A673 (cell line): ENCODE data around the gene PADI1. TPM values are rescaled to one million over a fixed set of nuclear protein-coding genes. Genes with fewer than 3 reads are reported as not detected.

Experiments used
- Bru-seq: library from RNA; stranded (reverse); fragments of 400-500 nt; gene quantifications from one replicate; lab custom pipeline; 2021; lab: Mats Ljungman, UMichigan
- BruChase-seq, 2 experiments: library from RNA; stranded (reverse); fragments of 400-500 nt; gene quantifications; one replicate each; lab custom pipeline; 2021; lab: Mats Ljungman, UMichigan
- BruUV-seq: library from RNA; stranded (reverse); fragments of 400-500 nt; replicated peaks from 2 replicates; lab custom pipeline; 2021; lab: Mats Ljungman, UMichigan
- CTCF ChIA-PET: fragments of 300-600 bp; sonication (Branson Sonifier 250); formaldehyde crosslinking; loops from one replicate; lab custom pipeline; 2022; ENCODE audit warnings: antibody characterized with exemption; lab: Charles Lee
- POLR2A ChIA-PET: fragments of 300-600 bp; sonication (Branson Sonifier 250); formaldehyde crosslinking; loops from one replicate; lab custom pipeline; 2022; ENCODE audit warnings: antibody characterized with exemption; ENCODE audit not compliant: low non-redundant PET; lab: Charles Lee
- DNase-seq: peaks from one replicate; pipeline ENCODE4 v3.0.0-alpha.2; 2015; ENCODE audit warnings: low spot score
- H3K27ac ChIP-seq: fragments of 200-600 bp; sonication (generic); 2 replicates; pipeline ENCODE4 v1.5.1; 2016; ENCODE audit warnings: mixed run types, low read depth, mild to moderate bottlenecking, mixed read lengths, antibody characterized with exemption, low read length; ENCODE audit not compliant: poor library complexity, severe bottlenecking
- H3K27me3 ChIP-seq: fragments of 200-600 bp; sonication (generic); replicated peaks from 2 replicates; pipeline ENCODE4 v1.6.1; 2017; ENCODE audit warnings: mixed run types, low read depth, mild to moderate bottlenecking, mixed read lengths, antibody characterized with exemption, low read length; ENCODE audit not compliant: insufficient read depth, poor library complexity
- H3K36me3 ChIP-seq: fragments of 200-600 bp; sonication (generic); 2 replicates; pipeline ENCODE4 v1.6.1; 2016; ENCODE audit warnings: mixed run types, mild to moderate bottlenecking, mixed read lengths, antibody characterized with exemption, low read length; ENCODE audit not compliant: insufficient read depth, poor library complexity, severe bottlenecking
- H3K4me1 ChIP-seq: fragments of 200-600 bp; sonication (generic); 2 replicates; pipeline ENCODE4 v1.6.1; 2017; ENCODE audit warnings: mixed run types, mild to moderate bottlenecking, mixed read lengths, antibody characterized with exemption, low read length; ENCODE audit not compliant: insufficient read depth, poor library complexity, severe bottlenecking
- H3K4me3 ChIP-seq: fragments of 200-600 bp; sonication (generic); 2 replicates; pipeline ENCODE4 v1.5.1; 2016; ENCODE audit warnings: low read depth, mixed run types, mild to moderate bottlenecking, mixed read lengths, low read length; ENCODE audit not compliant: poor library complexity, severe bottlenecking
- H3K9me3 ChIP-seq: fragments of 200-600 bp; sonication (generic); 2 replicates; pipeline ENCODE4 v1.6.1; 2016; ENCODE audit warnings: mixed run types, low read depth, mild to moderate bottlenecking, mixed read lengths, antibody characterized with exemption, low read length; ENCODE audit not compliant: poor library complexity, severe bottlenecking
- CTCF ChIP-seq: fragments of 300-800, 200-600 bp; sonication (generic); conservative IDR thresholded peaks from 2 replicates; pipeline ENCODE4 v1.5.1; 2017; ENCODE audit warnings: low read depth, mild to moderate bottlenecking, antibody characterized with exemption, low read length, moderate library complexity, mixed read lengths
- EZH2 ChIP-seq: fragments of 200-600 bp; sonication (generic); IDR thresholded peaks from 2 replicates; pipeline ENCODE4 v1.6.1; 2017; ENCODE audit warnings: borderline replicate concordance, low read depth, mild to moderate bottlenecking, mixed read lengths, antibody characterized with exemption, low read length; ENCODE audit not compliant: poor library complexity, severe bottlenecking
- intact Hi-C: fragments of 100-400 bp; cut with micrococcal nuclease; formaldehyde crosslinking; loops from one replicate; pipeline ENCODE4 v1.10.0; 2022; ENCODE audit not compliant: unreplicated experiment
- long read RNA-seq: library from polyadenylated mRNA; stranded (forward); transcript quantifications from one replicate; pipeline ENCODE4 v2.0.0, GENCODE V29; 2022
- total RNA-seq: library from RNA; stranded (reverse); gene quantifications from 2 replicates; pipeline ENCODE4 v1.2.3, GENCODE V29; 2021

PADI1 gene
- total RNA-seq (0.56 and 0.72 TPM in 2 replicates), Bru-seq, nascent RNA (percentile 25 among the genes with signal in this experiment), BruChase-seq, experiment 1, labeled RNA remaining after a 2-hour chase (percentile 15 among the genes with signal in this experiment), BruChase-seq, experiment 2, labeled RNA remaining after a 6-hour chase (percentile 23 among the genes with signal in this experiment)
- long read RNA-seq, partial matches to known transcripts, result 0 of 1 reads
- long read RNA-seq, other reads (novel, unspliced or antisense), result 1 of 1 reads

GRCh38 chr1:17204546-17205440, at the start of gene PADI1:
TSS of gene PADI1 (plus strand) at chr1:17205128. CDS start at chr1:17205218, 90 bp downstream.
- ChIA-PET CTCF (no interaction called here), POLR2A (no interaction called here)
- intact Hi-C loops, result no loop called here

GRCh38 chr1:17155257-17155920, 49.5 kb upstream of the PADI1 start:
- H3K4me1 ChIP-seq, result no peaks in the 10 kb centered on the region
- CTCF ChIA-PET, result no interaction called here

More at GRCh38 chr1:17204546-17205440, at the start of gene PADI1:
- BruUV-seq, result no TSS peak
- Histone ChIP-seq H3K9me3 (no peaks in the 10 kb centered on the region), H3K4me3 (no peak within 1 kb of the TSS), H3K27me3 (no peaks in the 10 kb centered on the region), H3K27ac (no peak within 1 kb of the TSS), H3K4me1 (peaks cover 30% of the 10 kb centered on the region), H3K36me3 (no peaks in the 10 kb centered on the region)
- DNase-seq, result no peak
- TF ChIP-seq EZH2 (no peak), CTCF (no peak)

More at GRCh38 chr1:17155257-17155920, 49.5 kb upstream of the PADI1 start:
- Histone ChIP-seq H3K36me3 (no peaks in the 10 kb centered on the region), H3K9me3 (peaks cover 10% of the 10 kb centered on the region), H3K27ac (no peak overlapping the region), H3K4me3 (no peak overlapping the region), H3K27me3 (no peaks in the 10 kb centered on the region)
- no TSS peak for BruUV-seq
- DNase-seq, result no peak
- intact Hi-C loops, result no loop called here
- POLR2A ChIA-PET, result no interaction called here
- TF ChIP-seq EZH2 (no peak), CTCF (no peak)
